Stimulated activated CD8-positive, alpha-beta memory T cell treated with anti-CD3 and anti-CD28 coated beads, Interleukin-12 subunit alpha, Interleukin-12 subunit beta, amount 100 ng/mL, for 24 hours (primary cell): Measurements from ENCODE around the gene ZGPAT.
"Not testable (repeated sequence)": the region's sequence is repeated elsewhere in the genome, so short reads cannot be mapped to it uniquely, and the experiment has no call there.

Experiments
- DNase-seq: peaks from one replicate; pipeline ENCODE4 v3.0.0-alpha.2; 2020; ENCODE audit errors: extremely low read depth

The ZGPAT gene, protein sequence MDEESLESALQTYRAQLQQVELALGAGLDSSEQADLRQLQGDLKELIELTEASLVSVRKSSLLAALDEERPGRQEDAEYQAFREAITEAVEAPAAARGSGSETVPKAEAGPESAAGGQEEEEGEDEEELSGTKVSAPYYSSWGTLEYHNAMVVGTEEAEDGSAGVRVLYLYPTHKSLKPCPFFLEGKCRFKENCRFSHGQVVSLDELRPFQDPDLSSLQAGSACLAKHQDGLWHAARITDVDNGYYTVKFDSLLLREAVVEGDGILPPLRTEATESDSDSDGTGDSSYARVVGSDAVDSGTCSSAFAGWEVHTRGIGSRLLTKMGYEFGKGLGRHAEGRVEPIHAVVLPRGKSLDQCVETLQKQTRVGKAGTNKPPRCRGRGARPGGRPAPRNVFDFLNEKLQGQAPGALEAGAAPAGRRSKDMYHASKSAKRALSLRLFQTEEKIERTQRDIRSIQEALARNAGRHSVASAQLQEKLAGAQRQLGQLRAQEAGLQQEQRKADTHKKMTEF

DNA sequence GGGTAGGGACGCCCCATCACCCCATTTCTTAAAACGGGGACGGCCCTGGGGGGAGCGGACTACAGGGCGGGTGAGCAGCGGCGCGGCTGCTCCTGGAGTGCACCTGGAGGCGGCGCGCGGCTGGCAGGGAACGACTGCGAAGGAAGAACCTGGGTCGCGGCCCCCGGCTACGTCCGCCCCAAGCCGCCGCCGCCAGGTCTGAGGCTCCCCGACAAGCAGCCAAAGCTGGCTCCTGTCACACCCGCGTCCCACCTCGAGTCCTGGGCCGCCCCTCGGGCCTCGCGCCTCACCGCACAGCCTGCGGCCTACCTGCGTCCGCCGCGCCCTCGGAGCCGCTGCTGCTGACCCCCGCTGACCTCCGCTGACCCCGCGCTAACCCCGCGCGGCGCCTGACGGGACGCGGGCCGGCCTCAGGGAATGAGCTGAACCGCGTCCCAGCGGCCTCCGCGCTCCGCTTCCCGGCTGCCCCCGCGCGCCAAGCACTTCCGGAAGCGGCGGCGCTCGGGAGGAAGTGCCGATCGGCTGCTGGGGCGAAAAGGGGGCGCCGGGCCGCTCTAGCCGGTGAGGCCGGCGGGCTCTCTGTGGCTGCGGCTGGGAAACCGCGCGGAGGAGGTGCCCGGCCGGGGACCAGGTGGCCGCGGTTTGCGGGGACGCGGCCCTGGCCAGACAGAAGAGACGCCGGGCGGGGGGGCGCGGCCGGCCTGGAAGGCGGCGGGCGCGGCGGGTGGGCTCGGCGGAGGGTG lies at the start of gene ZGPAT, which contains the start of gene ARFRP1:
TSS of gene ZGPAT (plus strand) at position 482 of the 743 bp plus-strand sequence. CDS start 542 bp downstream, outside the sequence.
TSS of gene ARFRP1 (minus strand) at position 419 of the 743 bp plus-strand sequence. CDS start 885 bp downstream, outside the sequence.
- peak; percentile 73 for DNase-seq

- DNase-seq: no peak
Observed at GRCh38 chr20:63658749-63659187, 49.1 kb upstream of the ZGPAT start.

- no peak for DNase-seq
Observed at GRCh38 chr20:63659370-63659769, 48.5 kb upstream of the ZGPAT start.

- DNase-seq: not testable (repeated sequence)
Observed at GRCh38 chr20:63660174-63660573, 47.7 kb upstream of the ZGPAT start.

DNA sequence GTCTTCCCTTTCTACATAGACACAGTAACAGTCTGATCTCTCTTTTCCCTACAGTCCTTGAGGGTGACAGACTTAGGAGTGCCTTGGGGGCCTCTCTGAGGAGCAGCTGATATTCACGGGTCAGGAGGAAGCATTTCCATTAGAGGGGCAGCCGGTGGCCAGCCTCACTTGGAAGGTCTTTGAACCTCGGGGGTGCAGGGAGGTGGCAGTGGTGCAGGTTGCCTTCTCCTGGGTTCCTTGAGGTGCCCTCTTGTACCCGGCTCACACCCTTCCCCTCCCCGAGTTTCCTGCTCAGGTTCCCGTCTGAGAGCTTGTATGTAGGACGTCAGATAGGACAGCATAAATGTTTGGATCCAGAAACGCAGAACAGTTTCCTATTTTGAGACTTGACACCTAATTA lies 47.2 kb upstream of the ZGPAT start:
- no peak for DNase-seq

- DNase-seq: no peak
Observed at GRCh38 chr20:63661108-63661507, 46.7 kb upstream of the ZGPAT start.

GRCh38 chr20:63661959-63662812 lies 45.7 kb upstream of the ZGPAT start:
- no peak for DNase-seq

GRCh38 chr20:63662813-63663189 lies 45.0 kb upstream of the ZGPAT start:
- DNase-seq: no peak

GRCh38 chr20:63663332-63664066 lies 44.3 kb upstream of the ZGPAT start:
- DNase-seq: no peak

DNA sequence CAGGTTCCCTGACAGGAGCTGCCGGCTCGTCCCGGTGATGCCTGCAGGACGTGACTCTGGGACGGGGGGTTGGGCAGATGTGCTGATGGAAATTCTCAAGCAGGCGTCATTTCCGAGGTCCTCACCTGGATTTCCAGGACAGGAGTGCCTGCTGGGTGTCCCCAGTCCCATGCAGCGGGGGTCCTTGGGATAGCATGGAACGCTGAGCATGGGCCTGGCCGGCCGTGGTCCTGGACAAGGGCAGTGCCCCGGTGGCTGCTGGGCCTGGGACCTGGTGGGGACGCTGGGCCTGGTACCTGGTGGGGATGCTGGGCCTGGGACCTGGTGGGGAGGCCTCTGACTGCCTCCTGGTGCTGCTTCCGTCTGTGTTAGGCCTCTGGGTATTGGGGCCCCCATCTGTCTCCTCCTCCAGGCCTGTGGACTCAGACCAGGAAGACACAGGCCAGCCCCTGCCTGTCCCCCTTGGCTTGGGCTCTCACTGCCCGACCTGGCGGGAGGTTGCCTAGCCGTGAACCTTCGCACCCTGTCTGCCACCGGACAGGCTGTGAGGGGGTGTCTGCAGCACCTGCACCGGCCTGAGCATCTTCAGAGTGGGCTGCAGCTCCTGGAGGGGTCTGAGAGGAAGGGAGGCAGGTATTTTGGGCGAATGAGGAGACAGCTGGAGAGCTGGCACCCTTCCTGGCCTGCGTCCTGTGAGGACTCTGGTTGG lies 43.5 kb upstream of the ZGPAT start:
- no peak for DNase-seq

GRCh38 chr20:63664861-63665594 lies 42.8 kb upstream of the ZGPAT start:
- no peak for DNase-seq

DNA sequence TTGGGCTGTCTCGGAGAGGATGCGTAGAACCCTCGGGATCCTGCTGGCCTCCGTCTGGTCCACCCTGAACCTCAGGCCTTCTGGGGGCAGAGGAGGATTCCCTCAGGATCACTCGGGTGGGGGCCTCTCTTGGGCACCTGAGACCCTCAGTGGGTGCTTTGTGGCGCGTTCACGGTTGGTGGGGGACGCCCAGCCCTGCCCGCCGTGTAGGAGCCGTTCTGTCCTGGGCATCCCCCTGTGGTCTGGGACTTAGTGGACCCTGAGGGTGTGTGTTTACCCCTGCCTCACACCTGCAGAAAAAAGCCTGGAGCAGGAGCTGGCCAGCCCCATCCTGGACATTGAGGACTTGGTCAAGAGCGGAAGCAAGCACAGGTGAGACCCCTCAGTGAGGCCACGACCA lies 42.1 kb upstream of the ZGPAT start:
- no peak for DNase-seq

DNA sequence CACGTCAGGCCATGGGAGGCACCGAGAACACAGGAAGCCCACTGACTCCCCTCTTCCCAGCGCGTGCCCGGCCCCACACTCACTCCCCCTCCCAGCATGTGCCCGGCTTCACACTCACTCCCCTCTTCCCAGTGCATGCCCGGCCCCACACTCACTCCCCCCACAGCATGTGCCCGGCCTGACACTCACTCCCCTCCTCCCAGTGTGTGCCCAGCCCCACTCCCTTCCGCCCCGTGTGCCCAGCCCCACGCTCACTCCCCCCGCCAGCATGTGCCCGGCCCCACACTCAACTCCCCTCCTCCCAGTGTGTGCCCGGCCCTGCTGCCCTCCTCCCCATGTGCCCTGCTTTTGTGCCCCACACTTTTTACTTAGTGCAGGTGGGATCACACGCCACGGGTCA lies 40.0 kb upstream of the ZGPAT start:
- DNase-seq: no peak

DNA sequence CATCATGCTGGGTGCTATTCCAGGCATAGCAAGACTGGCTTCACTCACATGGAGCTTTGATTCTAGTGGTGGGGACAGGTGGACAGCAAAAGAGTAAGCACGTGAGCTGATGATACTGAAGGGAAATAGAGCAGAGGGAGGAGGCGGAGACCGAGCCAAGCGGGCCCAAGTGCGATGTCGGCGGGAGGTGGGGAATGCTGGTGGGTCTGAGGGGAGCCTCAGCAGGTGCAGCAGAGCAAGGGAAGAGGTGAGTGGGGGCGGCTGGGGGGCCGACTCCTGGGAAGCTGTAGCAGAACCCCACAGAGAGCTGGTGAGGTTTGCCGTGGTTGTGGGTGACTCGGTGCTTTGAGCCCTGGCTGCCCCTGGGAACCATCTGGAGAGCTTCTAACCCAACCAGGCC lies 39.5 kb upstream of the ZGPAT start:
- no peak for DNase-seq

- not testable (repeated sequence) for DNase-seq
Observed at GRCh38 chr20:63671695-63672094, 36.1 kb upstream of the ZGPAT start.

DNA sequence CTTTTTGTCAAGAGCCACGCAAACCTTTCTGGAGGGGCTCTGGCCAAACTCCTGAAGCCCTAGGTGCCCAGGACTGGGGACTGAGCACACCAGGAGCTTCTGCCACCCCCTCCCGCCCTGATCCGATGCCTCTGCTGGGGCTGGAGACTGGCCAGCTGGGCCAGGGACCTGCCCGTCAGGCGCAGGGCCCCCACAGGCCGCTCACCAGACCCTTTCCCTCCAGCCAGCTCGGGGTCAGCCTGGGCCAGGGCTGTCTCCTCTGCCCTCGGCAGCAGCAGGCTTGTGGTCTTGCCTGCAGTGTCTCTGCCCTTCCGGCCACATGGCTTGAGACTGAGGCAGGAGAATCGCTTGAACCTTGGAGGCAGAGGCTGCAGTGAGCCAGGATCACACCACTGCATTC lies 35.2 kb upstream of the ZGPAT start:
- DNase-seq: no peak

- no peak for DNase-seq
Observed at GRCh38 chr20:63673951-63674350, 33.9 kb upstream of the ZGPAT start.

DNA sequence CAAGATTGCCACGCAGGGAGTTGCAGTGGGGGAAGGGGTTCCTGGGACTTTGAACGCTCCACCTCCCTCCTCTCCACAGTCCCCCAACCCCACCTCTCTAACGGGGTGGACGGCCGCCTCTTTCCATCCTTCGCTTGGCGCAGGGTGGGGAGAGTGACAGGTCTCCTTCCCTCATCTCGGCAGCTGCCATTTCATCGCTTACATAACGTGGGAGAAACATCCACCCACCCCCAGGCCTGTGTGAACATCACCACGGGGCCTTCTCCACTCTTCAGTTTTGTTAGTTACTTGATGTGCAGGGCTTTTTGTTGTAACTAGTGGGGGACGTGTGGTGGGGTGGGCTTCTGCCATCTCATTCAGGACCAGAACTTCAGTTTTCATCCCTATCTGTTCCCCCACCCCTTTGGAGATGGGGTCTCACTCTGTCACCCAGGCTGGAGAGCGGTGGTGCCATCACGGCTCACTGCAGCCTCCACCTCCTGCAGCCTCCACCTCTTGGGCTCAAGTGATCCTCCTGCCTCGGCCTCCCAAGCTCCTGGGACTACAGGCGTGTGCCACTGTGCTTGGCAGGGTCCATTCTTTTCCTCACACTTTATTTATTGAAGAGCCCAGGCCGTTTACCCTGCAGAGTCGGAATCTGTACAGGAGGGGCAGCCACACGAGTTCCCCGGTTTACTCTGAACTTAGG lies 32.0 kb upstream of the ZGPAT start:
- DNase-seq: no peak

GRCh38 chr20:63678071-63678470 lies 29.8 kb upstream of the ZGPAT start:
- no peak for DNase-seq
